ENCODE results near the gene CPSF4.

The CPSF4 gene

DNA sequence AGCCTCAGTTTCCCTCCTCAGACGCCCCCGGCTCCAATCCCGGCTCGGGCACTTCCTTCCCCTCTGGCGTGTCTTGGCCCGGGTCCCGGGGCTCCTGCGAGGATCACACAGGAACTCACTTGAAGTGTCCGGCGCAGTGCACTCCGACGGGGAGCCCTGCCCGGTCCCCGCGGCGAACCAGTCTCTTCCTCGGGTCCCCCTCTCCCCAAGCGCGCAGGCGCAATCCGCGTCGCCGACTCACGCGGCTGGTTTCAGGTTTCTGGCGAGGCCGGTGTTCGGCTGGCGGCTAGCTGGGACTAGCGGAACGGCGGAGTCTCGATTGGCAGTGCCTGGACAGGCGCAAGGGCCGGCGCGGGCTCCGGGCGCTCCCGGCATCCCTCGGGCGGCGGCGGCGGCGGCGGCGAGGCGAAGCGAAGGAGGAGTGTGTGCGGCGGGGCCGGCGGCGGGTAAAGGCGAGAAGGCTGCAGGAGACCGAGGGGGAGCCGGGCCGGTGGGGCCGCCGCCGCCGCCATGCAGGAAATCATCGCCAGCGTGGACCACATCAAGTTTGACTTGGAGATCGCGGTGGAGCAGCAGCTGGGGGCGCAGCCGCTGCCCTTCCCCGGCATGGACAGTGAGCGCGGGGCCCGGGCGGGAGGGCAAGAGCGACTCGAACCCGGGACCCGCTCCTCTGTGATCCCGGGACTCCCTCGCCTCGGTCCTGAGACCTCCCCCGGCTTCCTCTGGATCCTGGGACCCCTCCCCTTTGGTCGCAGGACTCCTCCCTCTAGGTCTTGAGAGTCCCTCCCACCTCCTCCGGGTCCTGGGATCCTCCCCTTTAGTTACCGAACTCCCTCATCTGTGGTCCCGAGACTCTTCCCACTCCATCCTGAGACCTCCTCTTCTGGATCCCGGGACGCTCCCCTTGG, at the start of gene CPSF4, which contains the start of gene PTCD1:
Gene CPSF4 (plus strand): TSS at position 371 of the 908 bp plus-strand sequence. CDS start 140 bp downstream, at position 511.
Gene PTCD1 (minus strand): TSS at position 226 of the 908 bp plus-strand sequence. CDS start 3,556 bp downstream, outside the sequence.
- peak within 1 kb of the TSS; percentile 96 for H3K4me3 ChIP-seq (replicated peaks; ENCODE audit: low read depth, low read length)
- TF ChIP-seq CTCF (IDR thresholded peaks at IDR 0.05; ENCODE audit: low read length, missing control alignments): no peak
- DNase-seq (ENCODE audit: low read depth): peak; percentile 96

DNA sequence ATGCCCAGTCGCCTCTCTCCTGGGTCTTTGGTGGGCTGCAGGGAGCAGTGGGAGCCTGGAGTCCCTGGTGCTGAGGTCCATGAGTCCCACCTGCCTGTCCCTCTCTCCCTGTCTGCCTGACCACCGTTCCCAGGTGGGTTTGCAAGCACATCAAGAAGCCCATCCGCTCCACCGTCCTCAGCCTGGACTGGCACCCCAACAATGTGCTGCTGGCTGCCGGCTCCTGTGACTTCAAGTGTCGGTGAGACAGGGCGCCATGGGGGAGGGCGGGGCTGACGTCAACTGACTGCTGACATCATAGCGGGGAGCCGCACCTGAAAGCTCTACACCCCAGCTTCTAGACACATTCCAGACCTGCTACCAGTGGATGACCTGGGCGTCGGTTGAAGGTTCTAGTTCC, 49.0 kb upstream of the CPSF4 start:
- DNase-seq (ENCODE audit: low read depth): no peak
- TF ChIP-seq CTCF (IDR thresholded peaks at IDR 0.05; ENCODE audit: low read length, missing control alignments): no peak
- H3K4me3 ChIP-seq (replicated peaks; ENCODE audit: low read depth, low read length): no peak overlapping the region

GRCh38 chr7:99390941-99391602, 47.7 kb upstream of the CPSF4 start:
- TF ChIP-seq CTCF (IDR thresholded peaks at IDR 0.05; ENCODE audit: low read length, missing control alignments): no peak
- no peak overlapping the region for H3K4me3 ChIP-seq (replicated peaks; ENCODE audit: low read depth, low read length)
- DNase-seq (ENCODE audit: low read depth): no peak

- DNase-seq (ENCODE audit: low read depth): no peak
- no peak for TF ChIP-seq CTCF (IDR thresholded peaks at IDR 0.05; ENCODE audit: low read length, missing control alignments)
- H3K4me3 ChIP-seq (replicated peaks; ENCODE audit: low read depth, low read length): no peak overlapping the region
These were observed 46.7 kb upstream of the CPSF4 start for GRCh38 chr7:99392046-99392445.

DNA sequence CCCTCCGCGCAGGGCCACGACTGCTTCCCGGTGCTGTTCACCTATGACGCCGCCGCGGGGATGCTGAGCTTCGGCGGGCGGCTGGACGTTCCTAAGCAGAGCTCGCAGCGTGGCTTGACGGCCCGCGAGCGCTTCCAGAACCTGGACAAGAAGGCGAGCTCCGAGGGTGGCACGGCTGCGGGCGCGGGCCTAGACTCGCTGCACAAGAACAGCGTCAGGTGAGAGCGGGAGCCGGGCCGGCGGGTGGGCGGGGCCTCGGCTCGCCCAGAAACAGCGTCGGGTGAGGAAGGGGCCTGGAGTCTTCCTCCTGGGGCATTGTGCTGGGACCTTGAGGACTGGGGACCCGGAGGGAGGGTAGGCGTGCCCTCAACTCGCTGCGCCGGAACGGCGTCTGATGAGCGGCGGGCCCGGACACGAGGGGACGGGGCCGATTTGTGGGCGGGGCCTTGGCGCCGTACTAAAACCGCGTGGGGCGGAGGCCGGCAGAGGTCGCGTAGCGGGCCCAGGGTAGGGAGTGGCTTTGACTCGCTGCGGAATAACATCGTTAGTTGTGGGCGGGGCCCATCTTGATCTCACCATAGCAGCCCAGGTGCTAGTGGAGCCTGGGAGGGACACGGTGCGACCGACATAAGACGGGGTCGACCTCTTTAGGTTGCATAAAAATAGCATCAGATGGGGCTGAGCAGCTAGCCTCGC, 45.9 kb upstream of the CPSF4 start:
- no peak overlapping the region for H3K4me3 ChIP-seq (replicated peaks; ENCODE audit: low read depth, low read length)
- TF ChIP-seq CTCF (IDR thresholded peaks at IDR 0.05; ENCODE audit: low read length, missing control alignments): no peak
- no peak for DNase-seq (ENCODE audit: low read depth)

- no peak overlapping the region for H3K4me3 ChIP-seq (replicated peaks; ENCODE audit: low read depth, low read length)
- no peak for DNase-seq (ENCODE audit: low read depth)
- TF ChIP-seq CTCF (IDR thresholded peaks at IDR 0.05; ENCODE audit: low read length, missing control alignments): no peak
These were observed 45.2 kb upstream of the CPSF4 start for GRCh38 chr7:99393355-99394187.

Data from fibroblast of pulmonary artery (primary cell).